Neural cell (in vitro differentiated cells): ENCODE results near the gene AS3MT. TPM values are rescaled to one million over a fixed set of nuclear protein-coding genes. Genes with fewer than 3 reads are reported as not detected.

Source experiments
- H2AFZ ChIP-seq: fragments of 200-600, 300-800 bp; sonication (generic), shearing (Covaris generic); 2 replicates; pipeline ENCODE4 v1.6.0; 2014; ENCODE audit warnings: low read depth, mild to moderate bottlenecking, antibody characterized with exemption, low read length, moderate library complexity
- H3F3A ChIP-seq: fragments of 200-600 bp; shearing (Covaris generic); 2 replicates; pipeline ENCODE4 v1.6.1; 2016; ENCODE audit warnings: mild to moderate bottlenecking, moderate library complexity, mixed read lengths, antibody characterized with exemption, low read length; ENCODE audit not compliant: insufficient read depth, poor library complexity, severe bottlenecking
- H3K27ac ChIP-seq: fragments of 200-600, 300-800 bp; sonication (generic), shearing (Covaris generic); 2 replicates; pipeline ENCODE4 v1.5.1; 2014; ENCODE audit warnings: mild to moderate bottlenecking, low read length, moderate library complexity
- H3K27me3 ChIP-seq: fragments of 300-800, 200-600 bp; sonication (generic), shearing (Covaris generic); 2 replicates; pipeline ENCODE4 v1.6.0; 2014; ENCODE audit warnings: mild to moderate bottlenecking, low read depth, low read length, moderate library complexity; ENCODE audit not compliant: insufficient read depth
- H3K36me3 ChIP-seq: fragments of 300-800, 200-600 bp; sonication (generic), shearing (Covaris generic); 2 replicates; pipeline ENCODE4 v1.5.1; 2014; ENCODE audit warnings: mild to moderate bottlenecking, antibody characterized with exemption, low read length, moderate library complexity; ENCODE audit not compliant: insufficient read depth
- H3K4me2 ChIP-seq: fragments of 300-800, 200-600 bp; sonication (generic), shearing (Covaris generic); 2 replicates; pipeline ENCODE4 v1.6.0; 2014; ENCODE audit warnings: mild to moderate bottlenecking, low read length
- H3K4me3 ChIP-seq: fragments of 300-800, 200-600 bp; sonication (generic), shearing (Covaris generic); 2 replicates; pipeline ENCODE4 v1.5.1; 2014; ENCODE audit warnings: mild to moderate bottlenecking, low read length, moderate library complexity
- H3K79me2 ChIP-seq: fragments of 200-600 bp; shearing (Covaris generic); replicated peaks from 2 replicates; pipeline ENCODE4 v1.6.0; 2014; ENCODE audit warnings: mild to moderate bottlenecking, low read length, moderate library complexity; ENCODE audit not compliant: insufficient read depth
- H3K9ac ChIP-seq: fragments of 300-800, 200-600 bp; sonication (generic), shearing (Covaris generic); 2 replicates; pipeline ENCODE4 v1.6.1; 2016; ENCODE audit warnings: mild to moderate bottlenecking, low read length, mixed read lengths
- H3K9me2 ChIP-seq: fragments of 200-600 bp; shearing (Covaris generic); 2 replicates; pipeline ENCODE4 v1.6.1; 2016; ENCODE audit warnings: mild to moderate bottlenecking, low read length, mixed read lengths; ENCODE audit not compliant: insufficient read depth
- H3K9me3 ChIP-seq: fragments of 200-600, 300-800 bp; sonication (generic), shearing (Covaris generic); 2 replicates; pipeline ENCODE4 v1.6.1; 2016; ENCODE audit warnings: mild to moderate bottlenecking, mixed run types, low read length, moderate library complexity, mixed read lengths
- H4K20me1 ChIP-seq: fragments of 200-600 bp; shearing (Covaris generic); 2 replicates; pipeline ENCODE4 v1.6.1; 2016; ENCODE audit warnings: mild to moderate bottlenecking, mixed run types; ENCODE audit not compliant: insufficient read depth
- EP300 ChIP-seq: fragments of 450-650 bp; conservative IDR thresholded peaks from 2 replicates; pipeline ENCODE4 v1.6.1; 2014; ENCODE audit warnings: antibody characterized with exemption, mild to moderate bottlenecking, moderate library complexity; ENCODE audit not compliant: poor library complexity, severe bottlenecking
- EZH2 ChIP-seq: fragments of 200-600, 300-800 bp; shearing (Covaris generic), sonication (generic); IDR thresholded peaks from 2 replicates; pipeline ENCODE4 v1.6.1; 2014; ENCODE audit warnings: antibody characterized with exemption, low read length, borderline replicate concordance, mild to moderate bottlenecking; ENCODE audit not compliant: insufficient read depth, poor library complexity, severe bottlenecking
- MXI1 ChIP-seq: fragments of 450-650 bp; conservative IDR thresholded peaks from 2 replicates; pipeline ENCODE4 v1.6.1; 2014; ENCODE audit warnings: antibody characterized with exemption, mild to moderate bottlenecking; ENCODE audit not compliant: poor library complexity, severe bottlenecking
- POLR2AphosphoS5 ChIP-seq: IDR thresholded peaks from 2 replicates; pipeline ENCODE4 v1.6.1; 2012
- RAD21 ChIP-seq: fragments of 450-650 bp; conservative IDR thresholded peaks from 2 replicates; pipeline ENCODE4 v1.6.1; 2014; ENCODE audit warnings: antibody characterized with exemption, mild to moderate bottlenecking, moderate library complexity
- SMC3 ChIP-seq: fragments of 450-650 bp; conservative IDR thresholded peaks from 2 replicates; pipeline ENCODE4 v1.6.1; 2014; ENCODE audit warnings: antibody characterized with exemption, mild to moderate bottlenecking, moderate library complexity; ENCODE audit not compliant: poor library complexity
- TAF1 ChIP-seq: IDR thresholded peaks from 2 replicates; pipeline ENCODE4 v1.6.1; 2012; ENCODE audit warnings: low read depth
- polyA plus RNA-seq: library from polyadenylated mRNA; depleted of rRNA; stranded (reverse); fragments of >200 nt; gene quantifications from 2 replicates; pipeline ENCODE4 v1.2.3, GENCODE V29; 2014
- TF ChIP-seq, protein P1 (sequence below): IDR thresholded peaks from 2 replicates; pipeline ENCODE4 v1.6.1; 2012; ENCODE audit warnings: borderline replicate concordance
- TF ChIP-seq, protein P2 (sequence below): fragments of 450-650 bp; IDR thresholded peaks from 2 replicates; pipeline ENCODE4 v1.5.1; 2014; ENCODE audit warnings: antibody characterized with exemption, mild to moderate bottlenecking, moderate library complexity; ENCODE audit not compliant: poor library complexity, severe bottlenecking

AS3MT gene
- polyA plus RNA-seq, 1 donor from 2014 or later: 17.6 TPM

DNA sequence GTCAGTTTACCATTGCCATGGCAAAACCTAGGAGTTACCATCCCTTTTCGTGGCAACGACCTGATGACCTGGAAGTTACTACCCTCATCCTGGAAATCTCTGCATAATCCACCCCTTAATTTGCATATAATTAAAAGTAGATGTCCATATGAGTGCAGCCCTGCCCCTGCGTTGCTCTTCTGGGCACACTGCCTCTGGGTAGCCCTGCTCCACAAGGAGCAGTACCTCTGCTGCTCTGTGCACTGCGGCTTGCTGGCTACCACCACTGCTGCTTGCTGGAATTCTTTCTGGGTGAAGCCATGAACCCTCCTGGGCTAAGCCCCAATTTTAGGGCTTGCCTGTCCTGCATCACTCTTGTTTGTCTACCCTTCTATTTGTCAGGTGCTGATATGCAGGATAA lies 44.6 kb upstream of the AS3MT start:
- Histone ChIP-seq H3K79me2 (no peaks in the 10 kb centered on the region), H3K27me3 (no peaks in the 10 kb centered on the region), H3K4me3 (no peak overlapping the region), H3K27ac (no peak overlapping the region), H3K9me2 (no peaks in the 10 kb centered on the region), H2AFZ (no peak overlapping the region), H4K20me1 (no peaks in the 10 kb centered on the region), H3K9me3 (peaks cover 6% of the 10 kb centered on the region), H3K9ac (no peak overlapping the region), H3K4me2 (no peak overlapping the region), H3K36me3 (no peaks in the 10 kb centered on the region), H3F3A (no peaks in the 10 kb centered on the region)
- no peak for TF ChIP-seq POLR2AphosphoS5
- no peak for TF ChIP-seq MXI1
- TF ChIP-seq SMC3: no peak
- TF ChIP-seq, protein P1, sequence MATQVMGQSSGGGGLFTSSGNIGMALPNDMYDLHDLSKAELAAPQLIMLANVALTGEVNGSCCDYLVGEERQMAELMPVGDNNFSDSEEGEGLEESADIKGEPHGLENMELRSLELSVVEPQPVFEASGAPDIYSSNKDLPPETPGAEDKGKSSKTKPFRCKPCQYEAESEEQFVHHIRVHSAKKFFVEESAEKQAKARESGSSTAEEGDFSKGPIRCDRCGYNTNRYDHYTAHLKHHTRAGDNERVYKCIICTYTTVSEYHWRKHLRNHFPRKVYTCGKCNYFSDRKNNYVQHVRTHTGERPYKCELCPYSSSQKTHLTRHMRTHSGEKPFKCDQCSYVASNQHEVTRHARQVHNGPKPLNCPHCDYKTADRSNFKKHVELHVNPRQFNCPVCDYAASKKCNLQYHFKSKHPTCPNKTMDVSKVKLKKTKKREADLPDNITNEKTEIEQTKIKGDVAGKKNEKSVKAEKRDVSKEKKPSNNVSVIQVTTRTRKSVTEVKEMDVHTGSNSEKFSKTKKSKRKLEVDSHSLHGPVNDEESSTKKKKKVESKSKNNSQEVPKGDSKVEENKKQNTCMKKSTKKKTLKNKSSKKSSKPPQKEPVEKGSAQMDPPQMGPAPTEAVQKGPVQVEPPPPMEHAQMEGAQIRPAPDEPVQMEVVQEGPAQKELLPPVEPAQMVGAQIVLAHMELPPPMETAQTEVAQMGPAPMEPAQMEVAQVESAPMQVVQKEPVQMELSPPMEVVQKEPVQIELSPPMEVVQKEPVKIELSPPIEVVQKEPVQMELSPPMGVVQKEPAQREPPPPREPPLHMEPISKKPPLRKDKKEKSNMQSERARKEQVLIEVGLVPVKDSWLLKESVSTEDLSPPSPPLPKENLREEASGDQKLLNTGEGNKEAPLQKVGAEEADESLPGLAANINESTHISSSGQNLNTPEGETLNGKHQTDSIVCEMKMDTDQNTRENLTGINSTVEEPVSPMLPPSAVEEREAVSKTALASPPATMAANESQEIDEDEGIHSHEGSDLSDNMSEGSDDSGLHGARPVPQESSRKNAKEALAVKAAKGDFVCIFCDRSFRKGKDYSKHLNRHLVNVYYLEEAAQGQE: no peak

DNA sequence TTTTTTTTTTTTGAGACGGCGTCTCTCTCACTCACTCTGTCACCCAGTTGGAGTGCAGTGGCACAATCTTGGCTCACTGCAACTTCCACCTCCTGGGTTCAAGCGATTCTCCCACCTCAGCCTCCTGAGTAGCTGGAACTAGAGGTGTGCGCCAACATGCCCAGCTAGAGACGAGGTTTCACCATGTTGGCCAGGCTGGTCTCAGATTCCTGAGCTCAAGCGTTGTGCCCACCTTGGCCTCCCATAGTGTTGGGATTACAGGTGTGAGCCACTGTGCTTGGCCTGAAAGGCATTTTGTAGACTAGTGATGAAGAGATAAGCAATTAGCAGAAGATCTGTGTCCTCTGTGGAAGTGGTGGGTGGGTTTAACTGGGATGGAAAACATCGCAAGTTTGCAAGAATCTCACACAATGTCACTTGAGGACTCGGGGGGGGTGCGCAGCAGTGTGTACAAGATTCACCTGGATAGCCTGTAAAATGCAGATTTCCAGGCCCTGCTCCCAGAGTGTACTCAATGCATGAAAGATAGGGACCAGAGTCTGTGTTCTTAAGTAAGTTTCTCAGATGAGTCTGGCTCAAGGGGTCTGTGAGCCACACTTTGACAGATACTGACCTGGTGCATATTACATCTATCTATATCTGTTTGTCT lies 43.0 kb upstream of the AS3MT start:
- no peaks in the 10 kb centered on the region for H4K20me1 ChIP-seq
- H3K27me3 ChIP-seq: no peaks in the 10 kb centered on the region
- no peak overlapping the region for H2AFZ ChIP-seq
- H3F3A ChIP-seq: no peaks in the 10 kb centered on the region
- no peak overlapping the region for H3K27ac ChIP-seq
- H3K9me2 ChIP-seq: no peaks in the 10 kb centered on the region
- no peak overlapping the region for H3K9ac ChIP-seq
- H3K4me3 ChIP-seq: no peak overlapping the region
- H3K9me3 ChIP-seq: peaks cover 6% of the 10 kb centered on the region
- H3K4me2 ChIP-seq: no peak overlapping the region
- H3K36me3 ChIP-seq: no peaks in the 10 kb centered on the region
- TF ChIP-seq TAF1 (no peak), RAD21 (no peak), MXI1 (no peak), SMC3 (no peak), POLR2AphosphoS5 (no peak), EZH2 (no peak), EP300 (no peak)
- TF ChIP-seq, protein P1: no peak
- TF ChIP-seq, protein P2, sequence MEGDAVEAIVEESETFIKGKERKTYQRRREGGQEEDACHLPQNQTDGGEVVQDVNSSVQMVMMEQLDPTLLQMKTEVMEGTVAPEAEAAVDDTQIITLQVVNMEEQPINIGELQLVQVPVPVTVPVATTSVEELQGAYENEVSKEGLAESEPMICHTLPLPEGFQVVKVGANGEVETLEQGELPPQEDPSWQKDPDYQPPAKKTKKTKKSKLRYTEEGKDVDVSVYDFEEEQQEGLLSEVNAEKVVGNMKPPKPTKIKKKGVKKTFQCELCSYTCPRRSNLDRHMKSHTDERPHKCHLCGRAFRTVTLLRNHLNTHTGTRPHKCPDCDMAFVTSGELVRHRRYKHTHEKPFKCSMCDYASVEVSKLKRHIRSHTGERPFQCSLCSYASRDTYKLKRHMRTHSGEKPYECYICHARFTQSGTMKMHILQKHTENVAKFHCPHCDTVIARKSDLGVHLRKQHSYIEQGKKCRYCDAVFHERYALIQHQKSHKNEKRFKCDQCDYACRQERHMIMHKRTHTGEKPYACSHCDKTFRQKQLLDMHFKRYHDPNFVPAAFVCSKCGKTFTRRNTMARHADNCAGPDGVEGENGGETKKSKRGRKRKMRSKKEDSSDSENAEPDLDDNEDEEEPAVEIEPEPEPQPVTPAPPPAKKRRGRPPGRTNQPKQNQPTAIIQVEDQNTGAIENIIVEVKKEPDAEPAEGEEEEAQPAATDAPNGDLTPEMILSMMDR: no peak
- no peaks in the 10 kb centered on the region for H3K79me2 ChIP-seq
